ENCODE measurements around the gene NSRP1. TPM values are rescaled to one million over a fixed set of nuclear protein-coding genes. Genes with fewer than 3 reads are reported as not detected.
A peak's percentile ranks its signal among the peaks of the same experiment; 100 is the strongest.

The NSRP1 gene
- total and polyA plus RNA-seq, 2 of the 13 experiments (the other 11 are each of a cell fraction or from before 2014, with no cell fraction given), result 7.0 to 14.3 TPM

- TF ChIP-seq MLXIP (CRISPR knock-in tag; IDR thresholded peaks at IDR 0.05; ENCODE audit: borderline replicate concordance) (no peak), IRX3 (CRISPR knock-in tag; IDR thresholded peaks at IDR 0.05; ENCODE audit: borderline replicate concordance, low read depth) (no peak), TSC22D2 (CRISPR knock-in tag; IDR thresholded peaks at IDR 0.05; ENCODE audit: borderline replicate concordance) (no peak), ZNF770 (CRISPR knock-in tag; IDR thresholded peaks at IDR 0.05) (0 out of 2 replicates have a peak, but pooled peaks have one; percentile 41), YEATS2 (CRISPR knock-in tag; IDR thresholded peaks at IDR 0.05; ENCODE audit: borderline replicate concordance) (peak; percentile 35; the same call in 1 of the 2 replicates), ARHGAP35 (CRISPR knock-in tag; IDR thresholded peaks at IDR 0.05; ENCODE audit: borderline replicate concordance) (no peak), ZNF546 (CRISPR knock-in tag; conservative IDR thresholded peaks at IDR 0.05) (no peak), RXRA (CRISPR knock-in tag; IDR thresholded peaks at IDR 0.05) (peak; percentile 40), TBL1XR1 (IDR thresholded peaks at IDR 0.05; ENCODE audit: borderline replicate concordance, low read length, partially characterized antibody) (peak; percentile 17), ARNT (IDR thresholded peaks at IDR 0.05) (no peak), ZNF674 (CRISPR knock-in tag; IDR thresholded peaks at IDR 0.05; ENCODE audit: low read depth) (no peak), POGK (CRISPR knock-in tag; conservative IDR thresholded peaks at IDR 0.05) (peak; percentile 48; the same call in 1 of the 2 replicates), TRIM24 (CRISPR knock-in tag; IDR thresholded peaks at IDR 0.05) (no peak), ZNF777 (CRISPR knock-in tag; IDR thresholded peaks at IDR 0.05) (0 out of 2 replicates have a peak, but pooled peaks have one; percentile 8), ZNF660 (CRISPR knock-in tag; IDR thresholded peaks at IDR 0.05; ENCODE audit: borderline replicate concordance, low read depth) (no peak), ZKSCAN5 (CRISPR knock-in tag; IDR thresholded peaks at IDR 0.05) (no peak), NONO (IDR thresholded peaks at IDR 0.05) (no peak), NONO (CRISPR knock-in tag; conservative IDR thresholded peaks at IDR 0.05) (peak; percentile 46; the same call in 1 of the 2 replicates), ZNF616 (CRISPR knock-in tag; IDR thresholded peaks at IDR 0.05; ENCODE audit: low read depth) (no peak), SETDB1 (CRISPR knock-in tag; IDR thresholded peaks at IDR 0.05; ENCODE audit: borderline replicate concordance) (no peak), ATF5 (CRISPR knock-in tag; IDR thresholded peaks at IDR 0.05; ENCODE audit: low read depth) (no peak), ZFP82 (CRISPR knock-in tag; IDR thresholded peaks at IDR 0.05; ENCODE audit: borderline replicate concordance) (no peak)
Measured at GRCh38 chr17:30104575-30105339, 11.9 kb upstream of the NSRP1 start (continued).

Data from HepG2 (cell line).